SK-N-MC (cell line): ENCODE data around the gene ATXN1.

ENCODE experiments used
- DNase-seq: peaks from one replicate; pipeline ENCODE4 v3.0.0-alpha.2; 2011; ENCODE audit warnings: low read depth, low spot score
- H3K27ac ChIP-seq: fragments of 200-600 bp; sonication (generic); 2 replicates; pipeline ENCODE4 v1.5.1; 2016; ENCODE audit warnings: mixed run types
- H3K36me3 ChIP-seq: fragments of 200-600 bp; sonication (generic); 2 replicates; pipeline ENCODE4 v1.6.1; 2017; ENCODE audit warnings: antibody characterized with exemption, low read length, mixed read lengths; ENCODE audit not compliant: insufficient read depth
- H3K4me3 ChIP-seq: fragments of 200-600 bp; sonication (generic); 2 replicates; pipeline ENCODE4 v1.5.1; 2016
- H3K9ac ChIP-seq: fragments of 200-600 bp; sonication (generic); 2 replicates; pipeline ENCODE4 v1.8.0; 2017; ENCODE audit warnings: mixed run types, mixed read lengths; ENCODE audit not compliant: insufficient read length
- H3K9me3 ChIP-seq: fragments of 200-600 bp; sonication (generic); 2 replicates; pipeline ENCODE4 v1.6.1; 2017; ENCODE audit warnings: low read depth, mild to moderate bottlenecking, antibody characterized with exemption, low read length, moderate library complexity, mixed read lengths
- EZH2 ChIP-seq: fragments of 200-600 bp; sonication (generic); IDR thresholded peaks from one replicate; pipeline ENCODE4 v1.6.1; 2017; ENCODE audit warnings: antibody characterized with exemption
- FOXP2 ChIP-seq: optimal IDR thresholded peaks from 2 replicates; pipeline ENCODE3; 2011; ENCODE audit warnings: mild to moderate bottlenecking, moderate library complexity; ENCODE audit not compliant: insufficient read depth; ENCODE audit errors: extremely low read length, control extremely low read depth
- POLR2AphosphoS5 ChIP-seq: IDR thresholded peaks from 2 replicates; pipeline ENCODE4 v1.6.1; 2012; ENCODE audit warnings: mild to moderate bottlenecking, low read depth, low read length, borderline replicate concordance

Gene ATXN1

GRCh38 chr6:16563628-16564240, 197.5 kb downstream of the ATXN1 start:
- DNase-seq, result no peak
- no peaks in the 10 kb centered on the region for H3K36me3 ChIP-seq
- TF ChIP-seq FOXP2, result no peak
- TF ChIP-seq POLR2AphosphoS5, result no peak
- no peak for TF ChIP-seq EZH2
- H3K9me3 ChIP-seq, result no peaks in the 10 kb centered on the region
- H3K4me3 ChIP-seq, result no peak overlapping the region
- no peak overlapping the region for H3K9ac ChIP-seq
- H3K27ac ChIP-seq, result no peak overlapping the region

GRCh38 chr6:16562498-16562897, 198.8 kb downstream of the ATXN1 start:
- H3K9me3 ChIP-seq, result no peaks in the 10 kb centered on the region
- TF ChIP-seq FOXP2 (no peak), EZH2 (no peak), POLR2AphosphoS5 (no peak)
- H3K4me3 ChIP-seq, result no peak overlapping the region
- H3K36me3 ChIP-seq, result no peaks in the 10 kb centered on the region
- no peak overlapping the region for H3K27ac ChIP-seq
- no peak overlapping the region for H3K9ac ChIP-seq
- DNase-seq, result no peak

GRCh38 chr6:16559071-16559470, 202.2 kb downstream of the ATXN1 start:
- Histone ChIP-seq H3K27ac (no peak overlapping the region), H3K4me3 (no peak overlapping the region), H3K9ac (no peak overlapping the region), H3K9me3 (no peaks in the 10 kb centered on the region), H3K36me3 (no peaks in the 10 kb centered on the region)
- no peak for DNase-seq
- TF ChIP-seq POLR2AphosphoS5 (no peak), FOXP2 (no peak), EZH2 (no peak)

GRCh38 chr6:16555550-16555949, 205.7 kb downstream of the ATXN1 start:
- TF ChIP-seq FOXP2 (no peak), POLR2AphosphoS5 (no peak), EZH2 (no peak)
- H3K27ac ChIP-seq, result no peak overlapping the region
- H3K9ac ChIP-seq, result no peak overlapping the region
- no peak for DNase-seq
- H3K9me3 ChIP-seq, result no peaks in the 10 kb centered on the region
- no peaks in the 10 kb centered on the region for H3K36me3 ChIP-seq
- no peak overlapping the region for H3K4me3 ChIP-seq

- no peak for DNase-seq
- Histone ChIP-seq H3K36me3 (no peaks in the 10 kb centered on the region), H3K27ac (no peak overlapping the region), H3K9ac (no peak overlapping the region), H3K9me3 (no peaks in the 10 kb centered on the region), H3K4me3 (no peak overlapping the region)
- no peak for TF ChIP-seq EZH2
- no peak for TF ChIP-seq POLR2AphosphoS5
- TF ChIP-seq FOXP2, result no peak
These were observed 207.7 kb downstream of the ATXN1 start for GRCh38 chr6:16553531-16553930.

GRCh38 chr6:16551466-16551865, 209.8 kb downstream of the ATXN1 start:
- Histone ChIP-seq H3K4me3 (no peak overlapping the region), H3K36me3 (no peaks in the 10 kb centered on the region), H3K9ac (no peak overlapping the region), H3K9me3 (no peaks in the 10 kb centered on the region), H3K27ac (no peak overlapping the region)
- TF ChIP-seq EZH2 (no peak), FOXP2 (no peak), POLR2AphosphoS5 (no peak)
- no peak for DNase-seq

GRCh38 chr6:16548121-16548520, 213.1 kb downstream of the ATXN1 start:
- Histone ChIP-seq H3K4me3 (no peak overlapping the region), H3K27ac (no peak overlapping the region), H3K9ac (no peak overlapping the region), H3K36me3 (no peaks in the 10 kb centered on the region), H3K9me3 (no peaks in the 10 kb centered on the region)
- DNase-seq, result no peak
- TF ChIP-seq POLR2AphosphoS5 (no peak), EZH2 (no peak), FOXP2 (no peak)

GRCh38 chr6:16547587-16547986, 213.7 kb downstream of the ATXN1 start:
- DNase-seq, result no peak
- TF ChIP-seq EZH2, result no peak
- TF ChIP-seq POLR2AphosphoS5, result no peak
- no peak for TF ChIP-seq FOXP2
- no peaks in the 10 kb centered on the region for H3K9me3 ChIP-seq
- H3K9ac ChIP-seq, result no peak overlapping the region
- H3K4me3 ChIP-seq, result no peak overlapping the region
- no peak overlapping the region for H3K27ac ChIP-seq
- no peaks in the 10 kb centered on the region for H3K36me3 ChIP-seq

GRCh38 chr6:16546861-16547260, 214.4 kb downstream of the ATXN1 start:
- no peaks in the 10 kb centered on the region for H3K36me3 ChIP-seq
- TF ChIP-seq FOXP2, result no peak
- TF ChIP-seq EZH2, result no peak
- TF ChIP-seq POLR2AphosphoS5, result no peak
- no peak overlapping the region for H3K9ac ChIP-seq
- H3K9me3 ChIP-seq, result no peaks in the 10 kb centered on the region
- DNase-seq, result no peak
- no peak overlapping the region for H3K4me3 ChIP-seq
- no peak overlapping the region for H3K27ac ChIP-seq
